HUDEP-2 (cell line): ENCODE measurements around the gene TRHDE.
"Not testable (repeated sequence)": the region's sequence is repeated elsewhere in the genome, so short reads cannot be mapped to it uniquely, and the experiment has no call there.

ENCODE experiments used
- DNase-seq, 76 experiments: peaks; one replicate each; lab custom pipeline; 2025; ENCODE audit not compliant: unreplicated experiment in 76 of 76; lab: John Stamatoyannopoulos, UW

The TRHDE gene

GRCh38 chr12:72499244-72499643, 227.1 kb downstream of the TRHDE start:
- DNase-seq: no peak

GRCh38 chr12:72502546-72502945, 230.4 kb downstream of the TRHDE start:
- DNase-seq: no peak

- no peak for DNase-seq
Observed at GRCh38 chr12:72505227-72505626, 233.1 kb downstream of the TRHDE start.

GRCh38 chr12:72509891-72510290, 237.7 kb downstream of the TRHDE start:
- no peak for DNase-seq

- no peak for DNase-seq
Observed at GRCh38 chr12:72510772-72511171, 238.6 kb downstream of the TRHDE start.

- no peak for DNase-seq
Observed at GRCh38 chr12:72511498-72511897, 239.3 kb downstream of the TRHDE start.

- no peak for DNase-seq
Observed at GRCh38 chr12:72511906-72512305, 239.7 kb downstream of the TRHDE start.

GRCh38 chr12:72520044-72520678, 248.0 kb downstream of the TRHDE start:
- DNase-seq: not testable (repeated sequence)

GRCh38 chr12:72521326-72521725, 249.2 kb downstream of the TRHDE start:
- DNase-seq: no peak

GRCh38 chr12:72522411-72522810, 250.2 kb downstream of the TRHDE start:
- no peak for DNase-seq

GRCh38 chr12:72523754-72524153, 251.6 kb downstream of the TRHDE start:
- no peak for DNase-seq

GRCh38 chr12:72535212-72535990, 263.2 kb downstream of the TRHDE start:
- no peak for DNase-seq

GRCh38 chr12:72540811-72541210, 268.6 kb downstream of the TRHDE start:
- no peak for DNase-seq

- no peak for DNase-seq
Observed at GRCh38 chr12:72543777-72544467, 271.8 kb downstream of the TRHDE start.

- DNase-seq: no peak
Observed at GRCh38 chr12:72546106-72546505, 273.9 kb downstream of the TRHDE start.

- no peak for DNase-seq
Observed at GRCh38 chr12:72547573-72547972, 275.4 kb downstream of the TRHDE start.

GRCh38 chr12:72549184-72549583, 277.0 kb downstream of the TRHDE start:
- DNase-seq: no peak

GRCh38 chr12:72560003-72560769, 288.0 kb downstream of the TRHDE start:
- no peak for DNase-seq

GRCh38 chr12:72570601-72571000, 298.4 kb downstream of the TRHDE start:
- peak in 4 of 76 experiments; percentile 1 to 27 (median 16) for DNase-seq

GRCh38 chr12:72574138-72574537, 302.0 kb downstream of the TRHDE start:
- DNase-seq: no peak

GRCh38 chr12:72578327-72578726, 306.2 kb downstream of the TRHDE start:
- DNase-seq: peak in 10 of 76 experiments; percentile 9 to 78 (median 50)
